Anterior cingulate cortex (tissue), 58 donors: ENCODE data around the gene ELOVL6.
A peak's percentile ranks its signal among the peaks of the same experiment; 100 is the strongest.
"Not testable (repeated sequence)": the region's sequence is repeated elsewhere in the genome, so short reads cannot be mapped to it uniquely, and the experiment has no call there.

Experiments
- DNase-seq, 58 donors: peaks; one replicate each; lab custom pipeline; 2025; lab: John Stamatoyannopoulos, UW

The ELOVL6 gene

DNA sequence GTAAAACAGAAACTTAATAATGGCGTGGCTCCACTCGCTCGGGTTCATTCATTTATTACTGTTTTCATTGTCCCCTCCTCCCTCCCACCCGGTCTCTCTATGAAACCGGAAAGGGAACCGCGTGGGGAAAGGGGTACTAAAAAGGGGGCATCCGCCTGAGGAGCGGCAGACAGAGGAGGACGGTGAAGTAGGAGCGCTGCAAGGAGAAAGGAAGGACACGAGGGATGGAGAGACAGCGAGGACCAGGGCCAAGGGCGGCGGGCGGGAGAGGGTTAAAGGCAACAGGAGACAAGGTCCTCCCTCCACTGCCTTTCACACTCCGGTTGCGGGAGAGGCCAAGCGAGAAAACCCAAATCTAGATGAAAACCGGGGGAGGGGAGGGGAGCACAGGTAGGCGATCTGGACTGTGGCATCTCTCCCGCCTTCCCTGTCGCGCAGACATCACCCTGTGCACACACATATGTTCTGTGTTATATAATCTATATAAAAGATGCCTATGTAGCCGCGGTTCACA, 829 bp downstream of the ELOVL6 start:
- DNase-seq: peak in 57 of 58 donors; percentile 27 to 82 (median 59)

DNA sequence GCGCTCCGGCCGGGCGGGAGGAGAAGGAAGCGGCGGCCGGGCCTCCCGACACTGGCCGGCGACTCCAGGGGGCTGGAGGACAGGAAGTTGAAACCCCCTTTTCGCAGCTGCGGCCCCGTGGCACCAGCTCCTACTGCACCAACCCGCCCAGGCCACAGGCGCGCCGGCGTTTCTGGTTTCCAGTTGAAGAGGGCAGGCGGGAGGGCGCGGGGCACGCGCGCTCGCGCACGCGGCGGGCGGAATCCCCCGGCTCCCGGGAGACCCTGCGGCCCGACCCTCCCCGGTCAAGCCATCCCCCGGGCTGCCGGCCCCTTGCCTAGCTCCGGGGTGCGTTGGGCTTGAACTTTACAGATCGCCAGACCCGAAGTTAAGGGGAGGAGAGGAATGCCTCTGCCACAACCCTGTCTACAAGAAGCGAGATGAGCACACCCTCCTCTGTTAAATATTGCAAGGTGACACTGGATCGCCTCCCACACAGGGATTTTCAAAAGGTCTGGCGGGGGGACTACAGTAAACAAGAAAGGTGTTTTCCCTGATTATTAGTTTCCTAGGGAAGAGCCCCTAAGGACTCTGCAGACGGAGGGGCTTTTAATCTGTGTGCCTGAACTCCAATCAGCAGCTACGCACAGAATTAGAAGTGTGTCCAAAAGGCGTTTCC, 1.4 kb downstream of the ELOVL6 start:
- peak in 53 of 58 donors; percentile 3 to 78 (median 58) for DNase-seq

DNA sequence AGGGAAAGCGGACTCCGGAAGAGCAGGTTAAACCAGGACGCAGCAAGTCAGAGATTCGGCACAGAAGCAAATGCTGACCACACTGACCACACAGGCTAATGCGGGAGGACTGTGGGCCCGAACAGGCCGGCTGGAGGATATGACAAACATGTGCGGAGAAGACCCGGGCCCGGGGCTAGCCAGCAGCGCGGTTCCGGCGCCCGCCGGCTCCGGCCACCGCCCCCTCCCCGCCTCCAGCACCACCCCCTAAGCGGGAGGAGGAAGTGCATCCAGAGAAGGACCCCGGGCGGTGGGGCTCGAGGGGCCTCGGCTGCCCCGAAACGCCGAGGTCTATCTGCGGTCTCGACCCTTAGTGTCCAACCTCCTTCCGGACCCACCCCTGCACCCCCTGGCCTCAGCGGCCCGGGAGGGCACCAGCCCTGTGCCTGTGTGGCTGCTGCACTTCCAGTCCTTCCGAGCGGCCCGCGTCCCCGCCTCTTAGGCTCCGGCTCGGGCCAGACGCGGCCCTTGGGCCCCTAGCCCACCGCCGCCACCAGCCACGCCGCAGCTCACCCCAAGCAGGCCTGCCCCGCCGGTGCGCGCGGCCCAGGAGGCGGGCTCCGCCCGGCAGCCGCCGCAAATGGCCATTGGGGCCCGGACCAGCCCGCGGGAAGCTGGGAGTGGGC, 2.1 kb downstream of the ELOVL6 start:
- DNase-seq: peak in 56 of 58 donors; percentile 6 to 82 (median 60)

DNA sequence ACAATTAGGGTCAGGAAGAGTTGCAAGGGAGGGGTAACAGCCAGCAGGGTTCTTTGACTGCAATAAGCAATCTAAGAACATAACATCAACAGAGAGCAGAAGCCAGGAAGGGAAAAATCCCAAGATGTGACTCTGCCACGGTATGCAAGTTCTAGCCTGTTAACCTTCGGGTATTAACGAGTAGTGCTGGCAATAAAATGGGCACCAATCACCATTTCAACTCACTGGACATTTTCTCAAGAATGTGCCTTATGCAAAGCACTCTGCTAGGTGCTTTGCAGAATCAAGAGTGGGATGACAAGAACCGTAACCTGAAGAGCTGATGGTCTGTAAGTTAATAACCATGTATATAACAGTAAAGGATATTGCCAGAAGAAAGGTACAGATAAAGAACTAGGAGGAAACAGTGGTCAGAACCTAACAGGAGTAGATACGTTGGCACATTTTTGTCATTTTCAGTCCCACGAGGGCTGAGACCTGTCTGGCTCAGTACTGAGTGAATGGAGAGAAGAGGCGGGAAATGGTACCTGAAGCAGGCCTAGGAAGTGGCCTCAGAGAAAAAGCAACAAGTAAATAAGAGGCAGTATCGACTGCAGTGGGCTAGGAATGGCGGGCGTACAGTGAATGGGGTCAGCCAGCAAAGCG, 2.7 kb downstream of the ELOVL6 start:
- peak in 4 of 58 donors; percentile 9 to 42 (median 33) for DNase-seq

DNA sequence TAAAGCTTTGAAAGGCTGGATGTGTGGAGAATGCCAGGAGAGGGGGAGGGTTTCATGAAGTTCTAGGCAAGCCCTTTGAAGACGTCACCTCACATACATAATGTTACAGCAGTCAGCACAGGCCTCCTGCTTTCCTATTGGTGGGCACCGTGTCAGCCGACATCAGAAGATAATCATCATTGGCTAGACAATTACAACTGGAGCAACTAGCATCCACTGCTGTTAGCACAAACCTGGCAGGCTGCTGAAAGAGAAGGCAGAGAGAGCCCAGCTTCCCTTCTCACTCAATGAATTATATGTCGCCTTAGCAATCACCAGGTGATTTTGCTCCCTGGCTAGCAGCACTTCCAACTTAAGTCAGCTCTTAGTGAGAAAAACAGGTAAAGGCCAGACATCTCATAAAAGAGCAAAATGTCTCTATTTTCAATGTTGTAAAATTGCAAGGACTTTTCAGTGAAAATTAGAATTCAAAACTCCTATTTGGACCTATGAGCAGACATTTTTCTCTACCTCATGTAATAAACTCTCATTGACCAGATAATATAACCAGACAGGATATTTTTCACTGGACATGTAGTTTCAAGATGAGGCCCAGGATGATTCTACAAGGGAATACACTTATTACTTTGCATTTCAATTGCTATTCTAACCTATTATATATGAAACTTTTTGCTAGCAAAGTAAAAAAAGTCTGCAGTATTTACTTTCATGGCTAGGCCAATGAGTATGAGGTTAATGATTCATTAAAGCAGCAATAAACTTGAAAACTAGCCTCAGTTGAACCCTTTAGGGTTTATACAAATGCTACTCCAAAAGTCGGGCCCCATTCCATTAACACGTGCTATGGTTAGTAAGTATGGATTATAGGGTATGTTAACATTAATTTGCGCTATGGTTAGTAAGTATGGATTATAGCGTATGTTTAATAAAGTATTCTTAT, 4.3 kb downstream of the ELOVL6 start:
- peak; percentile 3 to 96 (median 83) for DNase-seq

DNA sequence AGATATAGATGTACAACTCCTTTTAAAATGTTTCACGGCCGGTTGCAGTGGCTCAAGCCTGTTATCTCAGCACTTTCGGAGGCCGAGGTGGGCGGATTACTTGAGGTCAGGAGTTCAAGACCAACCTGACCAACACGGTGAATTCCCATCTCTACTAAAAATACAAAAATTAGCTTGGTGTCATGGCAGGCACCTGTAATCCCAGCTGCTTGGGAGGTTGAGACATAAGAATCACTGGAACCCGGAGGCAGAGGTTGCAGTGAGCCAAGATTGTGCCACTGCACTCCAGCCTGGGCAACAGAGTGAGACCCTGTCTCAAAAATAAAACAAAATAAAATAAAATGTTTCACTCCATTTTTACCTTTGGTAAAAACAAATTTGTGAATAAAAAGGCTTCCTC, 5.1 kb downstream of the ELOVL6 start:
- not testable (repeated sequence) for DNase-seq

DNA sequence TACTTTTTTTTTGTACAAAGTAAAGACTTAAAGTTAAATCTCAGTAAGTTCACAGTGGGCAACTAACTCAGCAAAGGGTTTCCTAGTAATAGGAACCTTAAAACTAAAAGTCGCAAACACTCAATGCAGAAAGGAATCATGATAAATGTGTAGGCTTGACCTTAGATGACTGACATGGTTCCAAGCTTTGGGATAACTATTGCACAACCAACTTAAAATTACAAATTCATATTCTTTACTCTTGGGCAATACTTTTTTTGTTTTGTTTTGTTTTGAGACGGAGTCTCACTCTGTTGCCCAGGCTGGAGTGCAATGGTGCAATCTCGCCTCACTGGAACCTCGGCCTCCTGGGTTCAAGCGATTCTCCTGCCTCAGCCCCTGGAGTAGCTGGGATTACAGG, 8.2 kb downstream of the ELOVL6 start:
- no peak for DNase-seq

DNA sequence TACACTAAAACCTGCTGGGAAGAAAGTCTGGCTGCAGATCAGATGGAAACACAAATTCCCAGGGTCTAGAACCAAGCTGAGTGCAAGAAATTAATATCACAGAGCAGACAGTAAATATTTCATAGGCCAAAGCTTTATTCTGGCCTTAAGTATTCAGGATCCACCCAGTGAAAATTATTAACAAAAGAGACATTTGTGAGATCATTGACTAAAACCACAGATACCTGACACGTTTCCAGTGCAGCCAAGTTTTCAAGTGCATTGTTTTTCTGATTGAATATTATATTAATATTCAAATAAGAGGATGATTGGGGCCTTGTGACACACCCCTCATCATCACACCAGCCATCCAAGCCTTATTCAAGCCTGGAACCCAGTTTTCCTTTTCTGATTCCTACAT, 10.3 kb downstream of the ELOVL6 start:
- DNase-seq: no peak

DNA sequence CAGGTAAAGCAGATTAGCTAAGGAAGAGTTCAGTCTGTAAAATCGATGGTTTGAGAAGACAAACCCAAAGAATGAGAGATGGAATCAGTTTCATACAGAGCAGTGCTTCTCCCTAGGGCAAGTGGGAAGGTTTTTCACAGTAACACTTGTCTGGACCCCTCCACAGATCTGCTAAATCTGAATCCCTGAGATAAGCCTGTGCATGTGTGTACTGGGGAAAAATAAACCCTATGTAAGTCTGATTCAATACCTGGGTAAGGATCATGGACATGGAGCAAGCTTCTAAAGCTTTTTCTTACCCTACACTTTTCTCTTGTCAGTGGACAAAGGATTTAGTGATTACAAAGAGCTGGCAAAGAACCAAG, 13.6 kb downstream of the ELOVL6 start:
- no peak for DNase-seq

DNA sequence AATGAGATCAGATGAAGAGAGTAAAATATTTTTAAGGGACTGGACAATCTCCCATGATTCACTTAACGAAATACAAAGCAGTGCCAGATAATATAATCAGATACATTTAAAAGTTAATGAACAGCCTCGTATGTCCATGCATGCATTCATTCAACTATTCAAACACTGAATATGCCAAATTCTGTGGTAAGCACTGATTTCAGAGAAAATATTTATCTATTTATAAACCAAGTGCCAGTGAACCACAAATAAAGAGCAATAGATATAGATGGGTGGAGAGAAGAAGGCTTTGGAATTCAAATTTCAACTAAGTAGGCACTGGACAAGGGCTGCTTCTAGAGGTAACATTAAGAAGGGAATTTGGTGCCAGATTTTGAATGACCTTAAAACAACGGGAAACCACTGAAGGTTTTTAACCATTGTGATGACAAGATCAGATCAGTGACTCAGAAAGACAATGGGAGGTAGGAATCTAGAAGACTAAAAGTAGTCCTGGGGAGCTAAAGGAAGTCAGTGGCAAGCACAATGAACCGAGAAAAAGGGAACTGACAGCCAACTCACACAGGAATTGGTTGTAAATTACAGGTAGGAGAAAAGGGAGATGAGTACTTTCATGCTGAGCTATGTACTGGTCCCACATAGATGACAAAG, 14.2 kb downstream of the ELOVL6 start:
- no peak for DNase-seq

DNA sequence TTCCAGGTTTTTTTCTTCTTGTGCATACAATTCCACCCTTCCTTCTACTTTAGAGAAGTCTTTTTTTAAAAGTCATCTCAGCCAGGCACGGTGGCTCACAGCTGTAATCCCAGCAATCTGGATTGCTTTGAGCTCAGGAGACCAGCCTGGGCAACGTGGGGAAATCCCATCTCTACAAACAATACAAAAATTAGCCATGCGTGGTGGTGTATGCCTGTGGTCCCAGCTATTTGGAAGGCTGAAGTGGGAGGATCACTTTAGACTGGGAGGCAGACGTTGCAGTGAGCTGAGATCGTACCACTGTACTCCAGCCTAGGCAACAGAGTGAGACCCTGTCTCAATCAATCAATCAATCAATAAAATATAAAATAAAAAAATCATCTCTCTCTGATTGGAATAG, 14.8 kb downstream of the ELOVL6 start:
- DNase-seq: no peak

DNA sequence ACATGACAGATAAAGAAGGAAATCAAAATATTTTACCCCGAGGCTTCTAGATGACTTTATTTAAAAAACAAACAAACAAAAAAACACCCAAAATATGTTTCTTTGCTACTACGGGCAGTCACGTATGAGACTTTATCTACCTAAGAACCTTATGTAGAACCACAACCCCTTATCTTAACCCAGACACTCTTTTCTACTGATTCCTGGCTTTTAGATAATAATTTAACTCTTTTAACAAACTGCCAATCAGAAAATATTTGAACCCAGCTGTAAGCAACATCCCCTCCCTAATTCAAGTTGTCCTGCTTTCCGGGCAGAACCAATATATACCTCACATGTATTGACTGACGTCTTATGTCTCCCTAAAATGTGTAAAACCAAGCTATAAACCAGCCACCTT, 15.4 kb downstream of the ELOVL6 start:
- no peak for DNase-seq

DNA sequence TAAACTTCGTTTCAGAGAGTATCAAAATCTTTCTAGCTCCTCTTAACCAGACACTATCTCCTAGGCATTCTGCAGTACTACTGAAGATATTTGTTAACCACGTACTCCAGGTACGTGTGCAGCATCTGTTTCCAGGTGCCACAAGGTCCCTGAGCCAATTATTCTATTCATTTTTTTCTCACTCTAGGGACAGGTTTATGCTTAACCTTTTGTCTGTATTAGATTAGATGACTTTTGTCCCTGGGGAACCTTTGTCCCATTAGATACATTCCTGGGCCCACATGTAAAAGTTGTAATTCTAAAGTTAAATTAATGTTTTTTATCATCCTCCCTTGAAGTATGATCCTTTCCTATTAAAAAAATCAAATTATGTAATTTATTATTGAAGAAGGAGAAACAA, 16.5 kb downstream of the ELOVL6 start:
- no peak for DNase-seq

DNA sequence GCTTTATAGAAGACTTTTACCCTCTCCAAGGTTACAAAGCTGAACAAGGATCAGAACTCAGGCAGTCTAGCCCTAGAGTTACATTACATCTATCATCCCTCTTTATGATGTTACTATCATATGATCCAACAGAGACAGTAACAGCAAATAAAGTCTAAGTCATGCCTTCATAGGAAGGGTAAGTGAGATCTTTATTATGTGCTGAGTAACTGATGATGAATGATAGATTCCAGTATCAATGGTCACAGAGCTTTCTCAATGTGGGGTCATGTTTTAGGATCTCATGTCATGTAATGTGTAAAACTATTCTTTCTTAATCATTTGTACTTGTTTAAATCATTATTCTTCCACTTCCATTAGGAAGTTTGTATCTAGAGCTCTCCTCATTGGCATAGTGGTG, 22.8 kb downstream of the ELOVL6 start:
- no peak for DNase-seq

DNA sequence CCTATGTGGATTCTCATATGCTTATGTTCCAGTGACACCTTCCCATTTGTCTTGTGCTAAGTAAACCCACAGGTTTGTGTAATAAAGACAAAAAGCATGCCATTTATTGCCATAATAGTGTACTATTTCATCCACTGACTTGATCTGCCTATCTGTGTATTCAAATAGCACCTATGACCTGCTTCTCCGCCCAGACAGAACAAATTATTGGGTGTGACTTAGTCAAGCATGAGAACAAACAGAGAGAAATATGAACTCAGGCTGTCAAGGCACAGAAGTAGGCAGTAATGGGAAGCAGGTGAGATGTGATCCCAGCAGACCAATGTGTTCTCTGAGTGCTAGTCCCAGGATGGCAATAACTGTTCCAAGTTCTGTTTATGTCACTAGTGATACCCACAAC, 25.4 kb downstream of the ELOVL6 start:
- no peak for DNase-seq

DNA sequence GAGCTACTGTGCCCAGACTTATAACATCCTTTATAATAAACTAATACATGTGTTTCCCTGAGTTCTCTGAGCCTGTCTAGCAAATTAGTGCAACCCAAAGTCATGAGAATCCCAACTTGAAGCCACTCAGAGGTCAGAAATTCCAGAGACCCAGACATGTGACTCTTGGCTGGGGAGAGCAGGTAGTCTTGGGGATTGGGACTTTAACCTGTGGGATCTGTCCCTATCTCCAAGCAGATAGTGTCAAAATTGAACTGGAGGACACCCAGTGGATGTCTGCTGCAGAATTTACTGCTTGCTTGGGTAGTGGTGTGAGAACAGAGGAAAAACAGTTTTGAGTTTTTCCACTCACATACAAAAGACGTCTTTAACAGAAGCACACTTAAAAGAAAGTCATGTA, 26.4 kb downstream of the ELOVL6 start:
- DNase-seq: no peak

DNA sequence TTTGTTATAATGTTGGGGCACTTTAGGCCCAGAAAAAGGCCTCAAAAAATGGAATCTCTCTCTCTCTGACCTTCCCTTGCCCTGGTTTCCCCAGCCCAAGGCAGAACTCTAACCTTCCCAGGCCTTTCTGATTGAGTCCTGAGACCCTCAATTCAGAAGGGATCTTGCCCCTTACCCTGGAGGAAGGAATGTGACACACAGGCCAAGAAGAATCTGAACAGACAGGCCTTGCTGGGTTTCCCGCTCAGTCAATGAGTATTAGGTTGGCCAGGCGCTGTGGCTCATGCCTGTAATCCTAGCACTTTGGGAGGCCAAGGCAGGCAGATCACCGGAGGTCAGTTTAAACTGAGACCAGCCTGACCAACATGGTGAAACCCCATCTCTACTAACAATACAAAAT, 27.6 kb downstream of the ELOVL6 start:
- no peak for DNase-seq

DNA sequence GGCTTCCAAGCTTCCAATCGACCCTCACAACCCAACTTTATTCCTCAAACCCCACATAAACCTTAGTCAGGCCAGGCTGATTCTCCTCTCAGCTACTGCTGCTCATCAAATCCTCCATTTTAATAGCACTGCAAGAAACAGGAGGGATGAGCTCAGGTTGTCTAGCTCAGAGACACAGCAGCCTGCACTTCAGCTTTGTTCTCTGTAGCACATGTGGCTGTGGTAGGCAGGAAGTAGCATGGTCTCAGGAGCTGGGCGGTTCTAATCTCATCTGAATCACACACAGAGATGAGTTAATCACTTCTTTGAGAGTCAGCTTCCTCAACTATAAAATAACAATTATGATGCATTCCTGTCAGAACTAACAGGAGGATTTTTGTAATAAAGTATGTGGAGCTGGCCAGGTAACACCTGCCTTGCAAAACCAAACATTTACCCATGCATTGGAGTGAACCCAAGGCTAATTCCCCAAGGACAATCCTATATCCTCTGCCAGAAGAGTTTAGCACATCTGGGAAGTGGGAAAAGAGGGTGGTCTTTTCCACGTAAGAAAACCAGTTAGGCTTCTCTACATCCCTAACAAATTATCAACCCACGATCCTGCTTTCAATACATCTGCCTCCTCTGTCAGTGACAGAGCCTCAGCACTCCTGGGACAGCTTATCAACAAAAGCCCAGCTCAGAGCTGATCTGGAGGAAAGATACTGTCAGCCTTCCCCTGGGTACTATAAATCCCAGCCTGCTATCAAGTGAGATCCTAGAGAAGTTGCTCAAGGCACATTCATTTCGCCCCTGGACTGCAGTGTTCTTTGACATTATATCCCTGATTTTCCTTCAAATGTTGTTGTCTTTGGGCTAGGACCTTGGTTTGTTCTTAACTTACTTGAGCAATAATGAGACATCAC, 32.8 kb downstream of the ELOVL6 start:
- no peak for DNase-seq

DNA sequence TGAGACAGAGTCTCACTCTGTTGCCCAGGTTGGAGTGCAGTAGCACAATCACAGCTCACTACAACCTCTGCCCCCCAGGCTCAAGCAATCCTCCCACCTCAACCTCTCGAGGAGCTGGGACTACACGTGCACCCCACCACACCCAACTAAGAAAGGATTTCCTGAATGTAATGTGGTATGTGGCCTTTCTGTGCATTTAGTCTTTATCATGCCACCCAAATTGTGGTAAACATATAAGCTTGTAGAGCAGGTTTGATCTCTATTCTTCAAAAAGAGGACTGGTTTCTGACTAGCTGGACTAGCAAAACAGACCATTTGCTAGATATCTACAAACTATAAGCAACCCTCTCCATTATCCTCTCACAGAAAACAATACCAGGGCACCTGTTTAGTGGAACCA, 33.6 kb downstream of the ELOVL6 start:
- no peak for DNase-seq
